ENCODE data around the gene KIF2C. TPM values are rescaled to one million over a fixed set of nuclear protein-coding genes. Genes with fewer than 3 reads are reported as not detected.

The KIF2C gene
- polyA plus RNA-seq, 1 of the 3 experiments (the other 2 are of a cell fraction), result 20.7 TPM

- WGBS (ENCODE audit: low lambda C conversion rate), result 97% methylated on average over 2 of the region's 4 CpGs
- POLR2A ChIA-PET, result no interaction called here
- Histone ChIP-seq H3K4me1 (ENCODE audit: control insufficient read depth in 1 of 2, insufficient read depth in 2 of 2, low read depth in 1 of 2, low read length in 1 of 2) (no peaks in the 10 kb centered on the region), H2AFZ (ENCODE audit: low read depth) (no peak overlapping the region), H3K36me3 (replicated peaks in 1 of 2; ENCODE audit: control insufficient read depth in 1 of 2, insufficient read depth in 2 of 2, low read length in 1 of 2) (no peaks in the 10 kb centered on the region), H4K20me1 (ENCODE audit: insufficient read depth) (no peaks in the 10 kb centered on the region), H3K27me3 (ENCODE audit: insufficient read depth) (no peaks in the 10 kb centered on the region), H3K79me2 (ENCODE audit: insufficient read depth) (no peaks in the 10 kb centered on the region), H3K9ac (no peak overlapping the region), H3F3A (replicated peaks; ENCODE audit: insufficient read depth) (peaks cover 16% of the 10 kb centered on the region), H3K9me2 (no peaks in the 10 kb centered on the region), H3K4me3 (ENCODE audit: low read depth in 2 of 2, low read length in 1 of 2) (no peak overlapping the region), H3K4me2 (no peak overlapping the region), H3K27ac (ENCODE audit: low read depth in 2 of 2, low read length in 1 of 2) (no peak overlapping the region), H3K9me3 (no peaks in the 10 kb centered on the region)
- CTCF ChIA-PET, result interaction anchor here (7.8 kb wide), 1 partner anchor 9 kb away, joined by 52 read pairs; the partner anchor contains the start of gene RNU5D-1
- TF ChIP-seq, protein P1, sequence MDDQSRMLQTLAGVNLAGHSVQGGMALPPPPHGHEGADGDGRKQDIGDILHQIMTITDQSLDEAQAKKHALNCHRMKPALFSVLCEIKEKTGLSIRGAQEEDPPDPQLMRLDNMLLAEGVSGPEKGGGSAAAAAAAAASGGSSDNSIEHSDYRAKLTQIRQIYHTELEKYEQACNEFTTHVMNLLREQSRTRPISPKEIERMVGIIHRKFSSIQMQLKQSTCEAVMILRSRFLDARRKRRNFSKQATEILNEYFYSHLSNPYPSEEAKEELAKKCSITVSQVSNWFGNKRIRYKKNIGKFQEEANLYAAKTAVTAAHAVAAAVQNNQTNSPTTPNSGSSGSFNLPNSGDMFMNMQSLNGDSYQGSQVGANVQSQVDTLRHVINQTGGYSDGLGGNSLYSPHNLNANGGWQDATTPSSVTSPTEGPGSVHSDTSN (IDR thresholded peaks at IDR 0.05), result no peak
- TF ChIP-seq MAX (IDR thresholded peaks at IDR 0.05; ENCODE audit: low read depth) (no peak), CHD2 (IDR thresholded peaks at IDR 0.05; ENCODE audit: low read length, partially characterized antibody) (no peak), SIN3A (IDR thresholded peaks at IDR 0.05; ENCODE audit: borderline replicate concordance, low read depth, low read length) (no peak), REST (IDR thresholded peaks at IDR 0.05; ENCODE audit: low read depth, low read length) (no peak), FOXM1 (IDR thresholded peaks at IDR 0.05; ENCODE audit: low read depth) (no peak), EP300 (IDR thresholded peaks at IDR 0.05; ENCODE audit: borderline replicate concordance in 1 of 2, low read depth in 1 of 2, low read length in 1 of 2) (no peak), MXI1 (IDR thresholded peaks at IDR 0.05; ENCODE audit: low read depth, low read length) (no peak), POLR2AphosphoS5 (IDR thresholded peaks at IDR 0.05; ENCODE audit: low read depth, low read length) (no peak), GATA2 (CRISPR knock-in tag; IDR thresholded peaks at IDR 0.05) (no peak), RFX5 (IDR thresholded peaks at IDR 0.05; ENCODE audit: low read length) (no peak), RCOR1 (IDR thresholded peaks at IDR 0.05; ENCODE audit: low read length) (no peak), ELF1 (IDR thresholded peaks at IDR 0.05) (no peak), FOSL2 (IDR thresholded peaks at IDR 0.05; ENCODE audit: borderline replicate concordance, low read depth) (no peak), YY1 (IDR thresholded peaks at IDR 0.05; ENCODE audit: low read depth) (no peak), USF1 (IDR thresholded peaks at IDR 0.05; ENCODE audit: borderline replicate concordance, low read depth) (no peak), IRF3 (IDR thresholded peaks at IDR 0.05; ENCODE audit: low read depth, low read length) (no peak), CTCF (IDR thresholded peaks at IDR 0.05) (no peak)
- DNase-seq, result no peak
Observed at GRCh38 chr1:44720281-44720680, 19.4 kb upstream of the KIF2C start.
